ENCODE results near the gene PRXL2A.

DNA sequence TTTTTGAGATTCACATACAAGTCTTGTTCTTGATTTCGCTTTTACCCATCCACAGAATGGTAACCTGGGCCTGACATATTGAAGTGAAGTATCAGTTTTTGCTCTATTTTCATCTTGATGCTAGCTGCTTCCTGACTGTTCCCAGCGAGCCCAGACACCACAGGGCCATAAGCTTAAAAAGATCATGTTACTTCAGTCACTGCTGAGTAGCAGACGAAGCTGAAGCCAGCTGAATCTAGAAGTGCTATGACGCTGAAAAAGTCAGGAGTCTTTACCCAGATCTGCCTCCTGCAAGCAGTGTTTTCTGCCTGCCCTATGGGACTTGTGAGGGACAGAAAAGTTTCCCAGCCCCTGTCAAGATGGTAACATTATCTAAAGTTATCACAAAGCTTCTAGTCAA is 2.7 kb upstream of the PRXL2A start:
- TF ChIP-seq POLR2AphosphoS5 (IDR thresholded peaks at IDR 0.05) = no peak
- no peak for TF ChIP-seq CTCF (IDR thresholded peaks at IDR 0.05)
